Keratinocyte (primary cell): ENCODE measurements around the gene MND1. TPM values are rescaled to one million over a fixed set of nuclear protein-coding genes. Genes with fewer than 3 reads are reported as not detected.

Experiments used
- DNase-seq: peaks from one replicate; pipeline ENCODE4 v3.0.0-alpha.2; 2011; ENCODE audit warnings: low read depth, missing footprints, low spot score
- FAIRE-seq: peaks from 2 replicates; lab custom pipeline; 2011; peaks lifted over from hg19 to GRCh38; lab: Jason Lieb, UNC
- H2AFZ ChIP-seq: 2 replicates; pipeline ENCODE4 v1.6.0; 2012; ENCODE audit warnings: low read length, control low read depth, inconsistent platforms; ENCODE audit not compliant: control insufficient read depth
- H3K27ac ChIP-seq: 2 replicates; pipeline ENCODE4 v1.5.1; 2011; ENCODE audit warnings: low read length; ENCODE audit not compliant: control insufficient read depth, insufficient read depth
- H3K27me3 ChIP-seq: 3 replicates; pipeline ENCODE4 v1.6.0; 2011; ENCODE audit warnings: low read length; ENCODE audit not compliant: control insufficient read depth, insufficient read depth; ENCODE audit errors: extremely low read depth
- H3K36me3 ChIP-seq, 2 experiments: 2 replicates in 1 of 2; 3 replicates in 1 of 2; pipeline ENCODE4 v1.5.1; 2011; ENCODE audit warnings: low read length in 2 of 2, mild to moderate bottlenecking in 1 of 2; ENCODE audit not compliant: control insufficient read depth in 2 of 2, insufficient read depth in 2 of 2; ENCODE audit errors: extremely low read depth in 1 of 2
- H3K4me1 ChIP-seq: 3 replicates; pipeline ENCODE4 v1.5.1; 2011; ENCODE audit warnings: low read length; ENCODE audit not compliant: control insufficient read depth, insufficient read depth; ENCODE audit errors: extremely low read depth
- H3K4me2 ChIP-seq: 3 replicates; pipeline ENCODE4 v1.6.0; 2011; ENCODE audit warnings: low read depth, low read length; ENCODE audit not compliant: control insufficient read depth, insufficient read depth; ENCODE audit errors: extremely low read depth
- H3K4me3 ChIP-seq, 3 experiments: fragments of 200-600 bp in 1 of 3; sonication (generic) in 1 of 3; 2 replicates in 2 of 3; 3 replicates in 1 of 3; pipeline ENCODE4 v1.5.1; 2011 to 2016; ENCODE audit warnings: low read length in 3 of 3, mild to moderate bottlenecking in 3 of 3, control low read depth in 2 of 3, inconsistent platforms in 1 of 3, low read depth in 1 of 3, mixed read lengths in 1 of 3, mixed run types in 1 of 3, moderate library complexity in 1 of 3; ENCODE audit not compliant: control insufficient read depth in 2 of 3, insufficient read depth in 2 of 3; ENCODE audit errors: extremely low read depth in 1 of 3
- H3K79me2 ChIP-seq: 2 replicates; pipeline ENCODE4 v1.6.0; 2012; ENCODE audit warnings: low read length; ENCODE audit not compliant: control insufficient read depth, insufficient read depth
- H3K9ac ChIP-seq: 3 replicates; pipeline ENCODE4 v1.6.0; 2011; ENCODE audit warnings: low read length; ENCODE audit not compliant: control insufficient read depth, insufficient read depth; ENCODE audit errors: extremely low read depth
- H3K9me1 ChIP-seq: 3 replicates; pipeline ENCODE4 v1.6.0; 2011; ENCODE audit warnings: low read length; ENCODE audit not compliant: control insufficient read depth, insufficient read depth; ENCODE audit errors: extremely low read depth
- H3K9me3 ChIP-seq: 2 replicates; pipeline ENCODE4 v1.5.1; 2012; ENCODE audit warnings: low read depth, low read length; ENCODE audit not compliant: control insufficient read depth
- H4K20me1 ChIP-seq: 3 replicates; pipeline ENCODE4 v1.6.0; 2011; ENCODE audit warnings: low read length; ENCODE audit not compliant: control insufficient read depth, insufficient read depth; ENCODE audit errors: extremely low read depth
- CTCF ChIP-seq, 3 experiments: IDR thresholded peaks in 1 of 3; conservative IDR thresholded peaks in 1 of 3; optimal IDR thresholded peaks in 1 of 3; 2 replicates in 2 of 3; 3 replicates in 1 of 3; pipeline versions ENCODE3 to v1.5.1; 2011; ENCODE audit warnings: low read length in 3 of 3, mild to moderate bottlenecking in 3 of 3, moderate library complexity in 2 of 3, control low read depth in 1 of 3, inconsistent platforms in 1 of 3; ENCODE audit not compliant: insufficient read depth in 2 of 3; ENCODE audit errors: extremely low read depth in 1 of 3
- EZH2 ChIP-seq: IDR thresholded peaks from one replicate; pipeline ENCODE4 v1.6.1; 2012; ENCODE audit warnings: inconsistent platforms, mild to moderate bottlenecking, low read length, moderate library complexity
- dilution Hi-C: fragments of 300-500 bp; cut with MboI; formaldehyde crosslinking; loops from one replicate; pipeline ENCODE4 v1.7.0; 2020; ENCODE audit warnings: low sequenced_read_pairs; ENCODE audit not compliant: extremely low pct_ligation_motif_present
- polyA plus RNA-seq, 5 experiments: library from polyadenylated mRNA; depleted of rRNA in 3 of 5; stranded (reverse) in 3 of 5; stranded (forward) in 1 of 5; unstranded in 1 of 5; fragments of >200 nt; gene quantifications; 1 replicate in 1 of 5; 2 replicates in 3 of 5; 3 replicates in 1 of 5; pipeline versions ENCODE4 v1.2.1 to v1.2.3, GENCODE V29; 2011 to 2012; ENCODE audit warnings: missing spikeins in 2 of 5, low read depth in 1 of 5, low replicate concordance in 1 of 5

MND1 gene
- polyA plus RNA-seq, 1 donor (not counting 4 experiments of a cell fraction or from before 2014, with no cell fraction given): 4.9 TPM

- Histone ChIP-seq H3K27me3 (no peaks in the 10 kb centered on the region), H3K4me3 (no peak overlapping the region), H3K27ac (no peak overlapping the region), H4K20me1 (no peaks in the 10 kb centered on the region), H3K4me2 (no peak overlapping the region), H2AFZ (no peak overlapping the region), H3K79me2 (no peaks in the 10 kb centered on the region), H3K9ac (no peak overlapping the region), H3K9me3 (no peaks in the 10 kb centered on the region), H3K36me3 (no peaks in the 10 kb centered on the region), H3K4me1 (no peaks in the 10 kb centered on the region), H3K9me1 (no peaks in the 10 kb centered on the region)
- TF ChIP-seq CTCF (optimal IDR thresholded peaks at IDR 0.05 in 1 of 3, IDR thresholded peaks at IDR 0.05 in 1 of 3, conservative IDR thresholded peaks at IDR 0.05 in 1 of 3; ENCODE audit: extremely low read depth in 1 of 3, insufficient read depth in 2 of 3, low read length in 3 of 3): no peak
- no peak for TF ChIP-seq EZH2
- dilution Hi-C loops: no loop called here
- DNase-seq (no peak), FAIRE-seq (no peak)
Measured at GRCh38 chr4:153420361-153420760, 75.9 kb downstream of the MND1 start.

- H3K9me1 ChIP-seq: no peaks in the 10 kb centered on the region
- no peaks in the 10 kb centered on the region for H3K9me3 ChIP-seq
- TF ChIP-seq CTCF (optimal IDR thresholded peaks at IDR 0.05 in 1 of 3, IDR thresholded peaks at IDR 0.05 in 1 of 3, conservative IDR thresholded peaks at IDR 0.05 in 1 of 3; ENCODE audit: extremely low read depth in 1 of 3, insufficient read depth in 2 of 3, low read length in 3 of 3): no peak
- no peak for TF ChIP-seq EZH2
- H3K9ac ChIP-seq: no peak overlapping the region
- no peak for FAIRE-seq
- H3K36me3 ChIP-seq: no peaks in the 10 kb centered on the region
- H3K4me2 ChIP-seq: no peak overlapping the region
- H4K20me1 ChIP-seq: no peaks in the 10 kb centered on the region
- H2AFZ ChIP-seq: no peak overlapping the region
- H3K79me2 ChIP-seq: no peaks in the 10 kb centered on the region
- no peak overlapping the region for H3K27ac ChIP-seq
- no peaks in the 10 kb centered on the region for H3K27me3 ChIP-seq
- dilution Hi-C loops: no loop called here
- no peaks in the 10 kb centered on the region for H3K4me1 ChIP-seq
- DNase-seq: no peak
- H3K4me3 ChIP-seq: no peak overlapping the region
Measured at GRCh38 chr4:153421941-153422340, 77.5 kb downstream of the MND1 start.
